Measurements from ENCODE around the gene CSF2. TPM values are rescaled to one million over a fixed set of nuclear protein-coding genes. Genes with fewer than 3 reads are reported as not detected.

Gene CSF2
- not detected for total RNA-seq

GRCh38 chr5:132073231-132074013 lies at the start of gene CSF2:
TSS of gene CSF2 (plus strand) at chr5:132073789. CDS start at chr5:132073824, 35 bp downstream.

GRCh38 chr5:132060501-132061161 lies 13.0 kb upstream of the CSF2 start, which contains the start of gene IL3:
TSS of gene IL3 (plus strand) at chr5:132060655. CDS start at chr5:132060707, 52 bp downstream.

Small RNAs within 50 kb of the gene (small RNA-seq; reads per million reads assigned to genes)
- 0 reads per million in 2 donors for gene RF00285

Other genes with a start within 250 kb of the CSF2 start
- not detected for gene MEIKIN, start 128.1 kb upstream of the CSF2 start, total RNA-seq
- gene ACSL6, start 62.1 kb upstream of the CSF2 start, total RNA-seq = 1 to 10 TPM in 1 of 2 donors, under 1 TPM in 1; under 0.01 to 1.0 TPM
- gene IL3, start 13.1 kb upstream of the CSF2 start, total RNA-seq = not detected
- 10 to 100 TPM; 36.5 to 36.6 TPM for gene P4HA2, start 154.1 kb downstream of the CSF2 start, total RNA-seq
- gene PDLIM4, start 183.9 kb downstream of the CSF2 start, total RNA-seq = 10 to 100 TPM; 13.7 to 59.9 TPM
- under 1 TPM; 0.67 to 0.69 TPM for gene SLC22A4, start 220.6 kb downstream of the CSF2 start, total RNA-seq

All from melanocyte of skin (primary cell).